Ishikawa (cell line): ENCODE measurements around the gene MYO1E.

Experiments
- CEBPB ChIP-seq: IDR thresholded peaks from 2 replicates; pipeline ENCODE4 v1.6.1; 2012
- CREB1 ChIP-seq: IDR thresholded peaks from 2 replicates; pipeline ENCODE4 v1.6.1; 2012; ENCODE audit warnings: low read depth
- EGR1 ChIP-seq: IDR thresholded peaks from 2 replicates; pipeline ENCODE4 v1.6.1; 2012
- EP300 ChIP-seq: IDR thresholded peaks from 2 replicates; pipeline ENCODE4 v1.6.1; 2012; ENCODE audit warnings: borderline replicate concordance
- FOXM1 ChIP-seq: IDR thresholded peaks from 2 replicates; pipeline ENCODE4 v1.6.1; 2012; ENCODE audit warnings: low read depth, borderline replicate concordance
- TAF1 ChIP-seq: IDR thresholded peaks from 2 replicates; pipeline ENCODE4 v1.6.1; 2012; ENCODE audit warnings: low read depth, mild to moderate bottlenecking
- TCF12 ChIP-seq: IDR thresholded peaks from 2 replicates; pipeline ENCODE4 v1.6.1; 2012; ENCODE audit warnings: low read depth
- TEAD4 ChIP-seq: IDR thresholded peaks from 2 replicates; pipeline ENCODE4 v1.6.1; 2012
- YY1 ChIP-seq: IDR thresholded peaks from 2 replicates; pipeline ENCODE4 v1.6.1; 2012; ENCODE audit warnings: low read depth
- TF ChIP-seq, protein P1 (sequence below): IDR thresholded peaks from 2 replicates; pipeline ENCODE4 v1.6.1; 2012; ENCODE audit warnings: low read depth, mild to moderate bottlenecking
- TF ChIP-seq, protein P2 (sequence below): IDR thresholded peaks from 2 replicates; pipeline ENCODE4 v1.6.1; 2012
- TF ChIP-seq, protein P3 (sequence below): IDR thresholded peaks from 2 replicates; pipeline ENCODE4 v1.6.1; 2012

DNA sequence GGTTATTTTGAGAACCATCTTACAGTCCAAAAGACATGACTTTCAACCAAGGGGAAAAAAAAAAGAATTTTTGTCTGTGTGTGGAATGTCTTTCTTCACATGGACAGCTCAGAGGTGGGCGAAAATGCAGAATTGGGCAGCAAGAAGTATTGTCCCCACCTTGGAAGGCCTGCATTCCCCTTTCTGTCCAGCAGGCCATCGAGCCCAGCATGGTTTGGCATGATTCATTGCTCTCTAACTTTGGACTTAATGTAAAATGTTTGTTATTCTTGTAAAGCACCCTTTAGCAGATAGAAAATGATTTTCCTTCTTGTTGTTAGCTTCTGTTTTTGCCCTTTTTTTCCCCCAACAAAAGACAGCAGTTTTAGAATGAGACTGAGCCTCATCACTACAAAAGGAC is 12.4 kb downstream of the MYO1E start:
- TF ChIP-seq EP300 (no peak), TCF12 (no peak), FOXM1 (no peak), TEAD4 (no peak), CREB1 (no peak), CEBPB (no peak), EGR1 (no peak), YY1 (no peak), TAF1 (no peak)
- TF ChIP-seq, protein P1, sequence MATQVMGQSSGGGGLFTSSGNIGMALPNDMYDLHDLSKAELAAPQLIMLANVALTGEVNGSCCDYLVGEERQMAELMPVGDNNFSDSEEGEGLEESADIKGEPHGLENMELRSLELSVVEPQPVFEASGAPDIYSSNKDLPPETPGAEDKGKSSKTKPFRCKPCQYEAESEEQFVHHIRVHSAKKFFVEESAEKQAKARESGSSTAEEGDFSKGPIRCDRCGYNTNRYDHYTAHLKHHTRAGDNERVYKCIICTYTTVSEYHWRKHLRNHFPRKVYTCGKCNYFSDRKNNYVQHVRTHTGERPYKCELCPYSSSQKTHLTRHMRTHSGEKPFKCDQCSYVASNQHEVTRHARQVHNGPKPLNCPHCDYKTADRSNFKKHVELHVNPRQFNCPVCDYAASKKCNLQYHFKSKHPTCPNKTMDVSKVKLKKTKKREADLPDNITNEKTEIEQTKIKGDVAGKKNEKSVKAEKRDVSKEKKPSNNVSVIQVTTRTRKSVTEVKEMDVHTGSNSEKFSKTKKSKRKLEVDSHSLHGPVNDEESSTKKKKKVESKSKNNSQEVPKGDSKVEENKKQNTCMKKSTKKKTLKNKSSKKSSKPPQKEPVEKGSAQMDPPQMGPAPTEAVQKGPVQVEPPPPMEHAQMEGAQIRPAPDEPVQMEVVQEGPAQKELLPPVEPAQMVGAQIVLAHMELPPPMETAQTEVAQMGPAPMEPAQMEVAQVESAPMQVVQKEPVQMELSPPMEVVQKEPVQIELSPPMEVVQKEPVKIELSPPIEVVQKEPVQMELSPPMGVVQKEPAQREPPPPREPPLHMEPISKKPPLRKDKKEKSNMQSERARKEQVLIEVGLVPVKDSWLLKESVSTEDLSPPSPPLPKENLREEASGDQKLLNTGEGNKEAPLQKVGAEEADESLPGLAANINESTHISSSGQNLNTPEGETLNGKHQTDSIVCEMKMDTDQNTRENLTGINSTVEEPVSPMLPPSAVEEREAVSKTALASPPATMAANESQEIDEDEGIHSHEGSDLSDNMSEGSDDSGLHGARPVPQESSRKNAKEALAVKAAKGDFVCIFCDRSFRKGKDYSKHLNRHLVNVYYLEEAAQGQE, result no peak
- TF ChIP-seq, protein P2, sequence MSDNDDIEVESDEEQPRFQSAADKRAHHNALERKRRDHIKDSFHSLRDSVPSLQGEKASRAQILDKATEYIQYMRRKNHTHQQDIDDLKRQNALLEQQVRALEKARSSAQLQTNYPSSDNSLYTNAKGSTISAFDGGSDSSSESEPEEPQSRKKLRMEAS, result no peak
- TF ChIP-seq, protein P3, sequence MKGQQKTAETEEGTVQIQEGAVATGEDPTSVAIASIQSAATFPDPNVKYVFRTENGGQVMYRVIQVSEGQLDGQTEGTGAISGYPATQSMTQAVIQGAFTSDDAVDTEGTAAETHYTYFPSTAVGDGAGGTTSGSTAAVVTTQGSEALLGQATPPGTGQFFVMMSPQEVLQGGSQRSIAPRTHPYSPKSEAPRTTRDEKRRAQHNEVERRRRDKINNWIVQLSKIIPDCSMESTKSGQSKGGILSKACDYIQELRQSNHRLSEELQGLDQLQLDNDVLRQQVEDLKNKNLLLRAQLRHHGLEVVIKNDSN, result no peak
